GM12878 (cell line): ENCODE results near the gene UBXN10. TPM values are rescaled to one million over a fixed set of nuclear protein-coding genes. Genes with fewer than 3 reads are reported as not detected.

Experiments used
- ATAC-seq: fragments of 200-7000 bp; cut with Tn5 transposase; 3 replicates; pipeline ENCODE4 v1.9.1; 2020; ENCODE audit warnings: mild to moderate bottlenecking, moderate library complexity
- BruUV-seq: library from RNA; stranded (reverse); fragments of 400-500 nt; replicated peaks from 2 replicates; lab custom pipeline; 2021; lab: Mats Ljungman, UMichigan
- CTCF ChIA-PET: fragments of 300-600 bp; sonication (Branson Sonifier 250); formaldehyde crosslinking; extraction: SDS; loops from one replicate; lab custom pipeline; 2021; ENCODE audit warnings: inconsistent platforms; lab: Yijun Ruan, JAX
- POLR2A ChIA-PET: fragments of 350-600 bp; formaldehyde crosslinking; extraction: SDS; loops from one replicate; lab custom pipeline; 2021; ENCODE audit warnings: inconsistent platforms; lab: Charles Lee
- RAD21 ChIA-PET: fragments of 300-600 bp; sonication (Branson Sonifier 250); formaldehyde crosslinking; loops from one replicate; lab custom pipeline; 2023; ENCODE audit warnings: antibody characterized with exemption; ENCODE audit not compliant: unreplicated experiment; lab: Charles Lee
- SMC1A ChIA-PET: fragments of 300-600 bp; sonication (Branson Sonifier 250); formaldehyde crosslinking; loops from one replicate; lab custom pipeline; 2023; ENCODE audit not compliant: unreplicated experiment, uncharacterized antibody; lab: Charles Lee
- DNase-seq: peaks from one replicate; pipeline ENCODE4 v3.0.0-alpha.2; 2011; ENCODE audit warnings: low read depth, low spot score
- FAIRE-seq: peaks from 3 replicates; lab custom pipeline; 2011; peaks lifted over from hg19 to GRCh38; lab: Jason Lieb, UNC
- H2AFZ ChIP-seq: 2 replicates; pipeline ENCODE4 v1.6.0; 2011; ENCODE audit warnings: low read depth, low read length, control low read depth; ENCODE audit not compliant: control insufficient read depth
- H3K27ac ChIP-seq: 2 replicates; pipeline ENCODE4 v1.5.1; 2011; ENCODE audit warnings: control low read depth; ENCODE audit not compliant: control insufficient read depth, insufficient read depth
- H3K27me3 ChIP-seq, 2 experiments: replicated peaks in 1 of 2; 2 replicates each; pipeline versions ENCODE4 v1.6.0 to v1.6.1; 2011; ENCODE audit warnings: low read length in 1 of 2; ENCODE audit not compliant: control insufficient read depth in 2 of 2, insufficient read depth in 2 of 2
- H3K36me3 ChIP-seq, 2 experiments: 2 replicates each; pipeline ENCODE4 v1.5.1; 2011; ENCODE audit warnings: low read length in 1 of 2; ENCODE audit not compliant: control insufficient read depth in 2 of 2, insufficient read depth in 2 of 2
- H3K4me1 ChIP-seq: 2 replicates; pipeline ENCODE4 v1.6.1; 2011; ENCODE audit warnings: mild to moderate bottlenecking, low read length, moderate library complexity, mixed read lengths; ENCODE audit not compliant: control insufficient read depth, insufficient read depth
- H3K4me2 ChIP-seq: 2 replicates; pipeline ENCODE4 v1.6.0; 2011; ENCODE audit warnings: control low read depth; ENCODE audit not compliant: control insufficient read depth, insufficient read depth
- H3K4me3 ChIP-seq: fragments of 200-600 bp; sonication (generic); 2 replicates; pipeline ENCODE4 v1.5.1; 2016
- H3K79me2 ChIP-seq: 2 replicates; pipeline ENCODE4 v1.6.0; 2011; ENCODE audit warnings: low read length; ENCODE audit not compliant: control insufficient read depth, insufficient read depth
- H3K9ac ChIP-seq: 2 replicates; pipeline ENCODE4 v1.8.0; 2011; ENCODE audit warnings: low read length, control low read depth, mixed read lengths; ENCODE audit not compliant: control insufficient read depth, insufficient read depth
- H3K9me3 ChIP-seq: replicated peaks from 3 replicates; pipeline ENCODE4 v1.5.1; 2011; ENCODE audit warnings: mild to moderate bottlenecking, low read length; ENCODE audit not compliant: control insufficient read depth, insufficient read depth
- H4K20me1 ChIP-seq: 2 replicates; pipeline ENCODE4 v1.6.0; 2011; ENCODE audit not compliant: control insufficient read depth, insufficient read depth
- BCL11A ChIP-seq: IDR thresholded peaks from 2 replicates; pipeline ENCODE4 v1.6.1; 2011; ENCODE audit warnings: low read depth, low read length
- BCL3 ChIP-seq: IDR thresholded peaks from 2 replicates; pipeline ENCODE4 v1.6.1; 2011; ENCODE audit warnings: borderline replicate concordance, low read depth, mild to moderate bottlenecking, moderate library complexity, low read length; ENCODE audit not compliant: insufficient read depth, poor library complexity, severe bottlenecking
- CHD4 ChIP-seq: fragments of 200-600 bp; sonication (generic); IDR thresholded peaks from 2 replicates; pipeline ENCODE4 v1.6.1; 2016; ENCODE audit warnings: mild to moderate bottlenecking
- EP300 ChIP-seq, 2 experiments: fragments of 150-350 bp in 1 of 2; IDR thresholded peaks; 2 replicates each; pipeline ENCODE4 v1.6.1; 2011 to 2012; ENCODE audit warnings: low read depth in 2 of 2, low read length in 2 of 2, borderline replicate concordance in 1 of 2, improper control_type of control experiment in 1 of 2, inconsistent platforms in 1 of 2; ENCODE audit not compliant: control insufficient read depth in 1 of 2
- IRF5 ChIP-seq: fragments of 450-650 bp; IDR thresholded peaks from 2 replicates; pipeline ENCODE4 v1.6.1; 2017; ENCODE audit warnings: borderline replicate concordance
- MYC ChIP-seq: IDR thresholded peaks from 2 replicates; pipeline ENCODE4 v1.6.1; 2011; ENCODE audit warnings: mild to moderate bottlenecking, low read length, moderate library complexity, inconsistent platforms; ENCODE audit not compliant: insufficient read depth, insufficient replicate concordance, insufficient read length, severe bottlenecking
- POLR2AphosphoS5 ChIP-seq: IDR thresholded peaks from 2 replicates; pipeline ENCODE4 v1.6.1; 2011; ENCODE audit warnings: mild to moderate bottlenecking, low read length, inconsistent platforms
- RAD21 ChIP-seq: IDR thresholded peaks from 2 replicates; pipeline ENCODE4 v1.6.1; 2011; ENCODE audit warnings: mild to moderate bottlenecking, low read depth, low read length, moderate library complexity; ENCODE audit not compliant: insufficient read depth
- SIX5 ChIP-seq: IDR thresholded peaks from 2 replicates; pipeline ENCODE4 v1.6.1; 2011; ENCODE audit warnings: mild to moderate bottlenecking, low read depth, low read length, moderate library complexity; ENCODE audit not compliant: severe bottlenecking
- WRNIP1 ChIP-seq: IDR thresholded peaks from 2 replicates; pipeline ENCODE4 v1.6.1; 2011; ENCODE audit warnings: low read depth, low read length, improper control_type of control experiment, borderline replicate concordance
- YBX1 ChIP-seq: fragments of 450-650 bp; IDR thresholded peaks from 2 replicates; pipeline ENCODE4 v1.6.1; 2016; ENCODE audit warnings: antibody characterized with exemption
- YY1 ChIP-seq: IDR thresholded peaks from 2 replicates; pipeline ENCODE4 v1.6.1; 2011; ENCODE audit warnings: low read depth, mild to moderate bottlenecking, low read length
- WGBS: methylation state at CpG from one replicate; pipeline ENCODE4 v1.1.6; 2016; ENCODE audit warnings: low lambda C conversion rate; ENCODE audit not compliant: insufficient replicate concordance, insufficient coverage; ENCODE audit errors: missing lambda C conversion rate; 5-methylcytosine and 5-hydroxymethylcytosine counted together
- in situ Hi-C: fragments of 300-500 bp; cut with MboI; formaldehyde crosslinking; loops from 9 replicates; pipeline ENCODE4 v1.14.3; 2018; ENCODE audit warnings: mixed read lengths
- intact Hi-C: fragments of 100-400 bp; cut with micrococcal nuclease; formaldehyde crosslinking; loops from one replicate; pipeline ENCODE4 v1.14.2; 2022; ENCODE audit not compliant: unreplicated experiment
- polyA plus RNA-seq, 11 experiments: library from polyadenylated mRNA; depleted of rRNA in 4 of 11; unstranded in 6 of 11; stranded (reverse) in 5 of 11; fragments of >200 nt; fragmentation: Nextera tagmentation in 4 of 11; fragmentation: Illumina TruSeq in 1 of 11; extraction: Ambion mirVana in 4 of 11; extraction: Trizol in 1 of 11; gene quantifications; 1 replicate in 1 of 11; 2 replicates in 10 of 11; pipeline versions ENCODE4 v1.2.1 to v1.2.3, GENCODE V29; 2011 to 2016; ENCODE audit warnings: inconsistent platforms in 2 of 11, missing spikeins in 2 of 11, low read depth in 1 of 11
- total RNA-seq, 4 experiments: library from RNA; depleted of rRNA in 3 of 4; stranded (reverse); fragments of >200 nt in 3 of 4; fragmentation: Illumina TruSeq in 1 of 4; extraction: Trizol in 1 of 4; gene quantifications; 2 replicates each; pipeline versions ENCODE4 v1.2.1 to v1.2.3, GENCODE V29; 2013 to 2021
- TF ChIP-seq, protein P1 (sequence below): fragments of 450-650 bp; formaldehyde crosslinking; IDR thresholded peaks from 2 replicates; pipeline ENCODE4 v1.5.0; 2022; ENCODE audit warnings: mild to moderate bottlenecking, missing genetic modification characterization
- TF ChIP-seq, protein P2 (sequence below): fragments of 450-650 bp; IDR thresholded peaks from 2 replicates; pipeline ENCODE4 v1.6.1; 2016; ENCODE audit warnings: mild to moderate bottlenecking

UBXN10 gene
- total and polyA plus RNA-seq, 10 of the 15 experiments (the other 5 are each of a cell fraction or from before 2014, with no cell fraction given): 0.03 to 0.15 (median 0.06) TPM; not detected in 7

DNA sequence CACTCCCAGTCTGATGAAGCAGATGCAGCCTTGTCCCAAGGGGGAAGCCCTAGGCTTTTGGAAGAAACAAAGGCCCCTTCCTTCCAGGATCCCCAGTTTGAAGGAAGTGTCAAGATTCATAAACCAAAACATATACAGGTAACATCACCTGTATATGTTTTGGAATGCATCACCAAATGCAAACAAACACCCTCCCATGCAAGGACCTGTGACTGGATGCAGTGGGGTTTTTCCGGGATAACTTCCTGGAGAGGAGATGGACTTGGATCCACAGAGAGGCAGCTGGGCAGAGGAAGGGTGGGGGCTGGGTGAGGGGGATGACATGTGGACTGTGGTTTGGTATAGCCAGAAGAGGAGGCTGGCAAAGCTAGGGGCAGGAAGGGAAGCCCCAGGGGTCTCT is 48.3 kb upstream of the UBXN10 start:
- Histone ChIP-seq H3K4me1 (no peaks in the 10 kb centered on the region), H3K79me2 (no peaks in the 10 kb centered on the region), H4K20me1 (no peaks in the 10 kb centered on the region), H3K4me3 (no peak overlapping the region), H3K27ac (no peak overlapping the region), H3K27me3 (no peaks in the 10 kb centered on the region), H3K36me3 (no peaks in the 10 kb centered on the region), H3K4me2 (no peak overlapping the region), H3K9me3 (no peaks in the 10 kb centered on the region), H2AFZ (no peak overlapping the region), H3K9ac (no peak overlapping the region)
- in situ Hi-C loops: no loop called here
- ATAC-seq (no peak), FAIRE-seq (no peak), DNase-seq (no peak)
- 88% methylated on average over 1 of the region's 1 CpG for WGBS
- intact Hi-C loops: no loop called here
- ChIA-PET SMC1A (no interaction called here), CTCF (no interaction called here), RAD21 (no interaction called here), POLR2A (no interaction called here)
- no TSS peak for BruUV-seq
- no peak for TF ChIP-seq YBX1
- no peak for TF ChIP-seq BCL11A
- no peak for TF ChIP-seq CHD4
- no peak for TF ChIP-seq WRNIP1
- no peak for TF ChIP-seq BCL3
- TF ChIP-seq YY1: no peak
- TF ChIP-seq EP300 (IDR thresholded peaks at IDR 0.05; ENCODE audit: borderline replicate concordance in 1 of 2, control insufficient read depth in 1 of 2, low read depth in 2 of 2, low read length in 2 of 2): no peak
- no peak for TF ChIP-seq POLR2AphosphoS5
- no peak for TF ChIP-seq RAD21
- no peak for TF ChIP-seq MYC
- TF ChIP-seq, protein P1, sequence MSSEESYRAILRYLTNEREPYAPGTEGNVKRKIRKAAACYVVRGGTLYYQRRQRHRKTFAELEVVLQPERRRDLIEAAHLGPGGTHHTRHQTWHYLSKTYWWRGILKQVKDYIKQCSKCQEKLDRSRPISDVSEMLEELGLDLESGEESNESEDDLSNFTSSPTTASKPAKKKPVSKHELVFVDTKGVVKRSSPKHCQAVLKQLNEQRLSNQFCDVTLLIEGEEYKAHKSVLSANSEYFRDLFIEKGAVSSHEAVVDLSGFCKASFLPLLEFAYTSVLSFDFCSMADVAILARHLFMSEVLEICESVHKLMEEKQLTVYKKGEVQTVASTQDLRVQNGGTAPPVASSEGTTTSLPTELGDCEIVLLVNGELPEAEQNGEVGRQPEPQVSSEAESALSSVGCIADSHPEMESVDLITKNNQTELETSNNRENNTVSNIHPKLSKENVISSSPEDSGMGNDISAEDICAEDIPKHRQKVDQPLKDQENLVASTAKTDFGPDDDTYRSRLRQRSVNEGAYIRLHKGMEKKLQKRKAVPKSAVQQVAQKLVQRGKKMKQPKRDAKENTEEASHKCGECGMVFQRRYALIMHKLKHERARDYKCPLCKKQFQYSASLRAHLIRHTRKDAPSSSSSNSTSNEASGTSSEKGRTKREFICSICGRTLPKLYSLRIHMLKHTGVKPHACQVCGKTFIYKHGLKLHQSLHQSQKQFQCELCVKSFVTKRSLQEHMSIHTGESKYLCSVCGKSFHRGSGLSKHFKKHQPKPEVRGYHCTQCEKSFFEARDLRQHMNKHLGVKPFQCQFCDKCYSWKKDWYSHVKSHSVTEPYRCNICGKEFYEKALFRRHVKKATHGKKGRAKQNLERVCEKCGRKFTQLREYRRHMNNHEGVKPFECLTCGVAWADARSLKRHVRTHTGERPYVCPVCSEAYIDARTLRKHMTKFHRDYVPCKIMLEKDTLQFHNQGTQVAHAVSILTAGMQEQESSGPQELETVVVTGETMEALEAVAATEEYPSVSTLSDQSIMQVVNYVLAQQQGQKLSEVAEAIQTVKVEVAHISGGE (CRISPR knock-in tag): no peak
- TF ChIP-seq, protein P2, sequence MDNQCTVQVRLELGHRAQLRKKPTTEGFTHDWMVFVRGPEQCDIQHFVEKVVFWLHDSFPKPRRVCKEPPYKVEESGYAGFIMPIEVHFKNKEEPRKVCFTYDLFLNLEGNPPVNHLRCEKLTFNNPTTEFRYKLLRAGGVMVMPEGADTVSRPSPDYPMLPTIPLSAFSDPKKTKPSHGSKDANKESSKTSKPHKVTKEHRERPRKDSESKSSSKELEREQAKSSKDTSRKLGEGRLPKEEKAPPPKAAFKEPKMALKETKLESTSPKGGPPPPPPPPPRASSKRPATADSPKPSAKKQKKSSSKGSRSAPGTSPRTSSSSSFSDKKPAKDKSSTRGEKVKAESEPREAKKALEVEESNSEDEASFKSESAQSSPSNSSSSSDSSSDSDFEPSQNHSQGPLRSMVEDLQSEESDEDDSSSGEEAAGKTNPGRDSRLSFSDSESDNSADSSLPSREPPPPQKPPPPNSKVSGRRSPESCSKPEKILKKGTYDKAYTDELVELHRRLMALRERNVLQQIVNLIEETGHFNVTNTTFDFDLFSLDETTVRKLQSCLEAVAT: no peak
- TF ChIP-seq IRF5: no peak
- TF ChIP-seq SIX5: no peak
